Activated CD8-positive, alpha-beta memory T cell treated with anti-CD3 and anti-CD28 coated beads, Interleukin-2, amount 50 U/mL, for 24 hours (primary cell): ENCODE results near the gene CNGB1.
"Not testable (repeated sequence)": the region's sequence is repeated elsewhere in the genome, so short reads cannot be mapped to it uniquely, and the experiment has no call there.

Source experiments
- DNase-seq: peaks from one replicate; pipeline ENCODE4 v3.0.0-alpha.2; 2020; ENCODE audit errors: extremely low read depth

Gene CNGB1

GRCh38 chr16:57886427-57886826 lies 84.5 kb downstream of the CNGB1 start:
- no peak for DNase-seq

GRCh38 chr16:57884655-57885133 lies 86.2 kb downstream of the CNGB1 start:
- DNase-seq, result no peak

DNA sequence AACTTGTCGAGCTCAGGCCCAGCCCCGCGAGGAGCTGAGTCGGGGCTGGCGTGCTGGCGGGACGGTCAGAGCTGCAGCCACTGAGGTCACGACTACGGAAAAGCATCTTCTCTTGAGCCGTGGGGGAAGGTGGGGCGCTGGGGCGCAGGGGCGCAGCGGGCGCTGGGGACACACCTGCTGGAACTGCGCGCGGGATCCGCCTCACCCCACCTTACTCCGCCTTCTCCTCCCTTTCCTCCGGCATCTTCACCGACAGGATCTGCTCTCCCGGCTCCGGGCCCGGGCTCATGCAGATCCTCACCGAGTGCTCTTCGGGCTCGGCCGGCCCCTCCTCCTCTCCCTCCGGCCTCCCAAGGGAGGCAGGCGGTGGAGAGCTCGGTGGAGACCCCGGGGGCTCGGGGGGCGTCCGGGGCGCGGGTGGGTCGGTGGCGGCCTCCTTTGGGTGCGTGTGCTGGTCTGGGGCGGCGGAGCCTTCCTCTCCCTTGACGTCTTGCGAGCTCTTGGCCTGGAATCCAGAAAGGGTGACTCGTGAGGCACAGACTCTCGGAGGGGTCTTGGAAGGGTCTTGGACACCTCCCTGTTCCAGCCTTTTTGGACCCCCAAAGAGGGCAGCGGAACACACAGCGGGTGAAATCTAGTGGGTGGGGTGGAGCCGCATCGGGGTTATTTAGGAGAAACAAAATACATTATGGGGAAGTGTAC lies 86.8 kb downstream of the CNGB1 start:
- no peak for DNase-seq

DNA sequence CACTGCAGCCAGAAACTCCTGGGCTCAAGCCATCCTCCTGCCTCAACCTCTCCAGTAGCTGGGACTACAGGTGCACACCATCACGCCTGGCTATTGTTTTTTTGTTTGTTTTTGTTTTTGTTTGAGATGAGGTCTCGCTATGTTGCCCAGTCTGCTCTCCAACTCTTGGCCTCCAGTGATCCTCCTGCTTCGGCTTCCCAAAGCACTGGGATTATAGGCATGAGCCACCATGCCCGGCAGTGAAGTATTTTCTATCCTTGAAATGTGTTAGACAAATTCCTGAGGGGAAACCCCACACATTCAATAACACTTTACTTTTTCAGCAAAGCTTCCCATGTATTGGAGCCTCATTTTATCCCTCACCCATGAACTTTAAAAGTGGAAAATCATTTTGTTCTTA lies 87.4 kb downstream of the CNGB1 start:
- no peak for DNase-seq

GRCh38 chr16:57882792-57883191 lies 88.1 kb downstream of the CNGB1 start:
- DNase-seq, result no peak

DNA sequence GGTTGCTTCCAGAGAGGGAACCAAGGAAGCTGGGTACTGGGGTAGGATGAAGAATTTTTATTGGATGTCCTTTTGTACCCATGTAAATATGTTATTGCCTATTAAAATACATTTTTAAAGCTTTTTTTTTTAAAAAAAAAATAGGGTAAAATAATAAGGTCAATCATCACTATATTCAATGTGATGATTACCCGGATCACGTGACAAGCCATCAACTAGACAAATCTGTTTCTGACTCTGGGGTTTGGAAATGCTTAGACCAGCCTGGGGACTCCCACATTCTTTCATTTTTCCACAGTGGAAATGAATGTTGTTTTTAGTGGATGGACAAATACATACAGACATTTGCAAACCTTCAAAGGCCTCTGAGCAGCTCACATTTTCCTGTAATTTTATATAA lies 88.7 kb downstream of the CNGB1 start:
- no peak for DNase-seq

GRCh38 chr16:57878586-57878985 lies 92.3 kb downstream of the CNGB1 start:
- no peak for DNase-seq

GRCh38 chr16:57876210-57876609 lies 94.7 kb downstream of the CNGB1 start:
- no peak for DNase-seq

- DNase-seq, result no peak
These were observed 95.6 kb downstream of the CNGB1 start for GRCh38 chr16:57875347-57875746.

- DNase-seq, result no peak
These were observed 97.7 kb downstream of the CNGB1 start for GRCh38 chr16:57873218-57873617.

GRCh38 chr16:57872764-57873163 lies 98.2 kb downstream of the CNGB1 start:
- not testable (repeated sequence) for DNase-seq

DNA sequence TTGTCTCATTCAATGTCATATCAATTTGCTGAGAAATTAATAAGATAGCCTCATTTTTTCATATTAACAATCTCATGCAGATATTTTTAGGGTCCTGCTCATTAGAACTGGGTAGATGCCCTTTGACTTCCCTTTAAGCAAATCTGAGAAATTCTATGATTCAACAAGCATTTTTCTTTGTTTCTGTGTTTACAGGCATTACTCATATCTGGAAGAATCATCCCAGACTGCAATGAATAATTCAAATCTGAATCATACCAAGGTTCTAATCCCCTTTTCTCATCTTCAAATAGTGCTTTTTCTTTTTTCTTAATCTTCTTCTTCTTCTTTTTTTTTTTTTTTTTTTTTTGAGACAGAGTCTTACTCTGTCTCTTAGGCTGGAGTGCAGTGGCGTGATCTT lies 99.5 kb downstream of the CNGB1 start:
- no peak for DNase-seq

- DNase-seq, result no peak
These were observed 100.0 kb downstream of the CNGB1 start for GRCh38 chr16:57870753-57871454.

GRCh38 chr16:57868913-57869520 lies 101.9 kb downstream of the CNGB1 start:
- DNase-seq, result no peak

DNA sequence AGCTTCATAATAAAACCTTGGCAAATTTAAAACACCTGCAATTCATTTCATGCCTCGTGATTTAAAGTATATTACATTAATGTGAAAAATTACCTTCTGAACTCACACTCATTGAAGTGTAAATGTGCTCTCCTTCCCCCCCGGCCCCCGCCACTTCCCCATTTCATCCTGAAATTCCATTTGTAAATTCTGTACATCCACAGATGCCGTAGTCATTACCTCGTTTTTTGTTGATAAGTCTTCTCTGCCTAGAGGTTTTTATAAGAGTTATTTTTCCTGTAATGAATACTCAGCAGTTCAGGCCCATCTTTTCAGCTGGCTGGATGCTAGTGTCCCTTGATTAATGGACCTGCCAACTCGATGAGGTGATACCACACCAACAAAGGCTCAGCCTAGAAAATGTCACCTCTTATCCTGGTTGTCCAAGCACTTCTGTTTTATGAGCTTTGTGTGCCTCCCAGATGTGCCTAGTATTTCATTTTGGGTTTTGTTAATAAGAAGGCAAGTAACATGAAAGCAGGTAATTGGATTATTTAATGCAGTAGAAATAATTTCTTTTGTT lies 103.8 kb downstream of the CNGB1 start:
- DNase-seq, result no peak

GRCh38 chr16:57866529-57866918 lies 104.4 kb downstream of the CNGB1 start:
- no peak for DNase-seq

- DNase-seq, result no peak
These were observed 105.0 kb downstream of the CNGB1 start for GRCh38 chr16:57865746-57866528.

- no peak for DNase-seq
These were observed 107.3 kb downstream of the CNGB1 start for GRCh38 chr16:57863434-57864160.

GRCh38 chr16:57862698-57863433 lies 108.1 kb downstream of the CNGB1 start:
- DNase-seq, result no peak

GRCh38 chr16:57859331-57859730 lies 111.6 kb downstream of the CNGB1 start:
- no peak for DNase-seq
